ENCODE measurements around the gene ZGPAT. TPM values are rescaled to one million over a fixed set of nuclear protein-coding genes. Genes with fewer than 3 reads are reported as not detected.
A peak's percentile ranks its signal among the peaks of the same experiment; 100 is the strongest.

ZGPAT gene
- total RNA-seq, 1 experiment from 2014 or later = 35.8 TPM

DNA sequence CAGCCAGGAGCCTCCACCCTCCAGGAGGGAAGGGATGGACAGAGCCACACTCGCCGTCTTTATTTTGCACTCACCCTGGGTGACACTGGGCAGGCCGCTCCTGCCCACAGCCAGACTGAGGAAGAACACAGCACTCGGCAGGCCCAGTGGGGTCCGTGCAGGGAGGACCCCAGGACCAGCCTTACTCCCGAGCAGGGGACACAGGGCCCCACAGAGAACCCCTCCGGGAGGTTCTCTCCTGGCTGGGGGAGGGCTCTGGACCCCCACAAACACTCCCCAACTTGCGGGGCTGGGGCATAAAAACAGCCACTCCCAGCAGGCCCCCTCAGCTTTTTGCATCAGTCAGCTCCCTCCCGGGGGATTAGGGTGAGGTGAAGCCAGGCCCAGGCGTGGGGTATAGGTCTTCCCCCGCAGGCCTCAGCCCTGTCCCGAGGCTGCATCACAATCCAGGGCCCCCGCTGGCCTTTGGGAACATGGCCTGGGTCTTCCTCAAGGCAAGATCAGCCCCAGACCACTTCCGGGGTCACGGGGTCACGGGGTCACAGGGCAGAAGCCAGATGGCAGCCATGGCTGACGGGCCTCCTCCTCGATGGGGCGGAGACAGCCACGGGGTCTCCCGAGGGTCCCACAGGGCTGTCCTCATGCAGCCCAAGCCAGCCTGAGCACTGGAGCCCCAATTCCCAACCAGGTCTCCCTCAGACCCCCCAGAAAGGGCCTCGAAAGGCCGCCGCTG is 8.2 kb upstream of the ZGPAT start:
- intact Hi-C loops (cut with micrococcal nuclease; ENCODE audit: unreplicated experiment) (no loop called here), in situ Hi-C loops (cut with HindIII; ENCODE audit: low pct_unique_long_range_greater_than_20kb, low sequenced_read_pairs) (no loop called here)
- ChIA-PET CTCF (no interaction called here), POLR2A (interaction anchor here (0.7 kb wide), 1 partner anchor 44 kb away, joined by 3 read pairs; no protein-coding TSS in a partner anchor)
- Histone ChIP-seq H3K9me3 (ENCODE audit: control insufficient read depth, insufficient read depth, low read depth, low read length) (no peaks in the 10 kb centered on the region), H3K36me3 (ENCODE audit: control insufficient read depth, insufficient read depth, low read length) (no peaks in the 10 kb centered on the region), H3K27ac (ENCODE audit: low read length) (peak overlapping the region; percentile 77), H3K27me3 (ENCODE audit: control insufficient read depth, insufficient read depth, low read length) (no peaks in the 10 kb centered on the region), H3K4me1 (ENCODE audit: control insufficient read depth, insufficient read depth, low read length) (peaks cover 64% of the 10 kb centered on the region), H3K4me3 (ENCODE audit: low read depth in 2 of 2, low read length in 2 of 2) (no peak overlapping the region)
- TSS peak; percentile 68 for BruUV-seq (replicated peaks)
- no peak for DNase-seq (ENCODE audit: low read depth, low spot score)
- TF ChIP-seq TCF7L2 (IDR thresholded peaks at IDR 0.05; ENCODE audit: low read depth, low read length) (no peak), SIN3A (IDR thresholded peaks at IDR 0.05; ENCODE audit: borderline replicate concordance, insufficient read depth, low read depth, low read length) (no peak), POLR2AphosphoS5 (IDR thresholded peaks at IDR 0.05; ENCODE audit: low read depth, low read length) (0 out of 2 replicates have a peak, but pooled peaks have one; percentile 16), CTCF (IDR thresholded peaks at IDR 0.05) (no peak)
- TF ChIP-seq, protein P1, sequence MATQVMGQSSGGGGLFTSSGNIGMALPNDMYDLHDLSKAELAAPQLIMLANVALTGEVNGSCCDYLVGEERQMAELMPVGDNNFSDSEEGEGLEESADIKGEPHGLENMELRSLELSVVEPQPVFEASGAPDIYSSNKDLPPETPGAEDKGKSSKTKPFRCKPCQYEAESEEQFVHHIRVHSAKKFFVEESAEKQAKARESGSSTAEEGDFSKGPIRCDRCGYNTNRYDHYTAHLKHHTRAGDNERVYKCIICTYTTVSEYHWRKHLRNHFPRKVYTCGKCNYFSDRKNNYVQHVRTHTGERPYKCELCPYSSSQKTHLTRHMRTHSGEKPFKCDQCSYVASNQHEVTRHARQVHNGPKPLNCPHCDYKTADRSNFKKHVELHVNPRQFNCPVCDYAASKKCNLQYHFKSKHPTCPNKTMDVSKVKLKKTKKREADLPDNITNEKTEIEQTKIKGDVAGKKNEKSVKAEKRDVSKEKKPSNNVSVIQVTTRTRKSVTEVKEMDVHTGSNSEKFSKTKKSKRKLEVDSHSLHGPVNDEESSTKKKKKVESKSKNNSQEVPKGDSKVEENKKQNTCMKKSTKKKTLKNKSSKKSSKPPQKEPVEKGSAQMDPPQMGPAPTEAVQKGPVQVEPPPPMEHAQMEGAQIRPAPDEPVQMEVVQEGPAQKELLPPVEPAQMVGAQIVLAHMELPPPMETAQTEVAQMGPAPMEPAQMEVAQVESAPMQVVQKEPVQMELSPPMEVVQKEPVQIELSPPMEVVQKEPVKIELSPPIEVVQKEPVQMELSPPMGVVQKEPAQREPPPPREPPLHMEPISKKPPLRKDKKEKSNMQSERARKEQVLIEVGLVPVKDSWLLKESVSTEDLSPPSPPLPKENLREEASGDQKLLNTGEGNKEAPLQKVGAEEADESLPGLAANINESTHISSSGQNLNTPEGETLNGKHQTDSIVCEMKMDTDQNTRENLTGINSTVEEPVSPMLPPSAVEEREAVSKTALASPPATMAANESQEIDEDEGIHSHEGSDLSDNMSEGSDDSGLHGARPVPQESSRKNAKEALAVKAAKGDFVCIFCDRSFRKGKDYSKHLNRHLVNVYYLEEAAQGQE (IDR thresholded peaks at IDR 0.05; ENCODE audit: insufficient read depth in 1 of 2, low read depth in 2 of 2, low read length in 1 of 2) = no peak
- peak; percentile 30 for ATAC-seq

DNA sequence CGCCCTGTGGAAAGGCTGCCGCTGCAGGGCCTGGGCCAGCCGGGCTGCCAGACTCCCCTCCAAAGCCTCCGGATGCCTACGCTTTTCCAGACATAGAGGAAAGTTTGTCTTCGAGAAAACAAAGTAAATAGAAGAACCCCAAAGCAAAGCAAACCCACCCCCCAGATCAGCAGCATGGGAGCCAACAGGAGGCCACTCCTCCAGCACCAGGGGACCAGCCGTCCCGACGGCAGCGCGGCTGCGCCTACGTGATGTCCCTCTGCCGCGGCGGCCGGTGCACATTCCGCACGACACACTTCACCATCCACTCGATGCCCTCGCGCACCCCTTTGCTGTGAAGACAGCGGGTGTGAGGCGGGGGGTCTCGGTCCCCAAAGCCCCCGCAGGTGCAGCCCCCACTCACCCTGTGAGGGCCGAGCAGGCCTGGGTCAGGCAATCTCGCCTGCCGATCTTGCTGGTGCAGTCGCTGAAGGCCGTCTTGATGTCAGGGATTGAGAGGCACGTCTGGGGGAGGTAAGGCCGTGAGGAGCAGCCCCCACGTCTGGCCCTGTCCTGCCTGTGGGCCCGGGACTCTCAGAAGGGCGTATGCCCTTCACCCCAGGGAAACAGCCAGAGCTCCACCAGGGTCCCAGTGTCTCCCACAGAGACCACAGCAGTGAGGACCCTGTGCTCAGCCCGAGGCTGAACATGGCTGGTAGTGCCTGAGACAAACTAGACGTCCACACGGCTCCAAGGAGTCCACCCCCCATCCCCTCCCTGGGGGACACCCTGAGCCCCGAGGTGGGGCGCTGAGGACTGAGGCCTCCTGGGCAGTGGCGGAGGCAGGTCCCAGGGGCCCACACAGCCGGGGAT is 7.4 kb upstream of the ZGPAT start:
- Histone ChIP-seq H3K9me3 (ENCODE audit: control insufficient read depth, insufficient read depth, low read depth, low read length) (no peaks in the 10 kb centered on the region), H3K36me3 (ENCODE audit: control insufficient read depth, insufficient read depth, low read length) (no peaks in the 10 kb centered on the region), H3K4me1 (ENCODE audit: control insufficient read depth, insufficient read depth, low read length) (peaks cover 64% of the 10 kb centered on the region), H3K4me3 (ENCODE audit: low read depth in 2 of 2, low read length in 2 of 2) (no peak overlapping the region), H3K27me3 (ENCODE audit: control insufficient read depth, insufficient read depth, low read length) (no peaks in the 10 kb centered on the region), H3K27ac (ENCODE audit: low read length) (peak overlapping the region; percentile 77)
- in situ Hi-C loops (cut with HindIII; ENCODE audit: low pct_unique_long_range_greater_than_20kb, low sequenced_read_pairs) (no loop called here), intact Hi-C loops (cut with micrococcal nuclease; ENCODE audit: unreplicated experiment) (no loop called here)
- BruUV-seq (replicated peaks) = no TSS peak
- ChIA-PET POLR2A (no interaction called here), CTCF (interaction anchor here (0.6 kb wide), 1 partner anchor 200 kb away, joined by 8 read pairs; no protein-coding TSS in a partner anchor)
- DNase-seq (ENCODE audit: low read depth, low spot score) (no peak), ATAC-seq (no peak)
- TF ChIP-seq SIN3A (IDR thresholded peaks at IDR 0.05; ENCODE audit: borderline replicate concordance, insufficient read depth, low read depth, low read length) (no peak), POLR2AphosphoS5 (IDR thresholded peaks at IDR 0.05; ENCODE audit: low read depth, low read length) (peak; percentile 35; the same call in 1 of the 2 replicates)

Measured in Panc1 (cell line).